A549 (cell line): Measurements from ENCODE around the gene STOML2. TPM values are rescaled to one million over a fixed set of nuclear protein-coding genes. Genes with fewer than 3 reads are reported as not detected.
A peak's percentile ranks its signal among the peaks of the same experiment; 100 is the strongest.

Experiments
- ATAC-seq, 2 experiments: fragments of 200-7000 bp in 1 of 2; fragments of >200 bp in 1 of 2; cut with Nextera tagmentation in 1 of 2; cut with Tn5 transposase in 1 of 2; 3 replicates each; pipeline versions ENCODE4 v1.8.0 to v1.9.1; 2018 to 2020; ENCODE audit warnings: mild to moderate bottlenecking in 1 of 2, moderate library complexity in 1 of 2
- CTCF ChIA-PET: fragments of 300-600 bp; sonication (Branson Sonifier 250); formaldehyde crosslinking; extraction: SDS; loops from one replicate; lab custom pipeline; 2021; ENCODE audit warnings: antibody characterized with exemption, inconsistent platforms; lab: Yijun Ruan, JAX
- POLR2A ChIA-PET: fragments of 350-600 bp; formaldehyde crosslinking; extraction: SDS; loops from one replicate; lab custom pipeline; 2021; ENCODE audit warnings: antibody characterized with exemption, inconsistent platforms; lab: Yijun Ruan, JAX
- DNase-seq, 2 experiments: peaks; one replicate each; pipeline versions ENCODE4 v3.0.0 to v3.0.0-alpha.2; 2011 to 2016; ENCODE audit warnings: low read depth in 1 of 2, low spot score in 1 of 2
- FAIRE-seq: peaks from 2 replicates; lab custom pipeline; 2011; peaks lifted over from hg19 to GRCh38; lab: Jason Lieb, UNC
- H3K27ac ChIP-seq, 2 experiments: fragments of >200 bp; sonication (Bioruptor Twin); formaldehyde crosslinking; 3 replicates each; pipeline ENCODE4 v1.5.1; 2016 to 2017
- H3K4me1 ChIP-seq: fragments of >200 bp; sonication (Bioruptor Twin); formaldehyde crosslinking; 3 replicates; pipeline ENCODE4 v1.6.1; 2016
- H3K4me2 ChIP-seq: fragments of >200 bp; sonication (Bioruptor Twin); formaldehyde crosslinking; 3 replicates; pipeline ENCODE4 v1.6.1; 2016
- H3K4me3 ChIP-seq: fragments of >200 bp; sonication (Bioruptor Twin); formaldehyde crosslinking; 3 replicates; pipeline ENCODE4 v1.5.1; 2016
- H3K9me3 ChIP-seq: fragments of >200 bp; sonication (Bioruptor Twin); formaldehyde crosslinking; 3 replicates; pipeline ENCODE4 v1.6.1; 2016
- ATOH8 ChIP-seq: fragments of 250-450 bp; sonication (Bioruptor Pico); IDR thresholded peaks from 2 replicates; pipeline ENCODE4 v1.5.0; 2020; ENCODE audit warnings: low read depth, mild to moderate bottlenecking, moderate library complexity
- BCL3 ChIP-seq: fragments of >200 bp; sonication (Bioruptor Twin); formaldehyde crosslinking; IDR thresholded peaks from 3 replicates; pipeline ENCODE4 v1.6.1; 2016
- E2F6 ChIP-seq: IDR thresholded peaks from 2 replicates; pipeline ENCODE4 v1.6.1; 2012; ENCODE audit warnings: low read depth, borderline replicate concordance
- EP300 ChIP-seq, 2 experiments: fragments of >200 bp; sonication (Bioruptor Twin); formaldehyde crosslinking; IDR thresholded peaks; 2 replicates in 1 of 2; 3 replicates in 1 of 2; pipeline ENCODE4 v1.6.1; 2016 to 2017
- ESRRA ChIP-seq: fragments of 150-350 bp; IDR thresholded peaks from 2 replicates; pipeline ENCODE4 v1.6.1; 2014; ENCODE audit warnings: mild to moderate bottlenecking, low read length, borderline replicate concordance
- FOSB ChIP-seq: fragments of 250-450 bp; sonication (Bioruptor Pico); IDR thresholded peaks from 2 replicates; pipeline ENCODE4 v1.5.0; 2020; ENCODE audit warnings: mild to moderate bottlenecking, moderate library complexity
- HOXA7 ChIP-seq: fragments of 250-450 bp; sonication (Bioruptor Pico); IDR thresholded peaks from 2 replicates; pipeline ENCODE4 v1.5.0; 2020; ENCODE audit warnings: mild to moderate bottlenecking, moderate library complexity
- JUNB ChIP-seq: fragments of >200 bp; sonication (Bioruptor Twin); formaldehyde crosslinking; IDR thresholded peaks from 2 replicates; pipeline ENCODE4 v1.6.1; 2016
- MAFK ChIP-seq: fragments of 450-650 bp; IDR thresholded peaks from 2 replicates; pipeline ENCODE4 v1.6.1; 2014; ENCODE audit not compliant: partially characterized antibody
- NFE2L2 ChIP-seq: fragments of 150-350 bp; conservative IDR thresholded peaks from 2 replicates; pipeline ENCODE4 v1.6.1; 2014; ENCODE audit warnings: low read length
- POLR2AphosphoS2 ChIP-seq: conservative IDR thresholded peaks from 2 replicates; pipeline ENCODE4 v1.6.1; 2012; ENCODE audit warnings: low read length, improper control_type of control experiment, inconsistent platforms
- RARB ChIP-seq: fragments of 250-450 bp; sonication (Bioruptor Pico); IDR thresholded peaks from 2 replicates; pipeline ENCODE4 v1.8.0; 2021; ENCODE audit warnings: mild to moderate bottlenecking, moderate library complexity
- SMC3 ChIP-seq: fragments of >200 bp; sonication (Bioruptor Twin); formaldehyde crosslinking; IDR thresholded peaks from 3 replicates; pipeline ENCODE4 v1.6.1; 2018; ENCODE audit warnings: inconsistent platforms
- SREBF2 ChIP-seq: fragments of 450-650 bp; IDR thresholded peaks from 2 replicates; pipeline ENCODE4 v1.6.1; 2014; ENCODE audit warnings: mild to moderate bottlenecking, moderate library complexity
- TFCP2L1 ChIP-seq: fragments of 250-450 bp; sonication (Bioruptor Pico); IDR thresholded peaks from 2 replicates; pipeline ENCODE4 v1.5.0; 2021; ENCODE audit warnings: mild to moderate bottlenecking
- TP53 ChIP-seq: fragments of 250-450 bp; sonication (Bioruptor Pico); IDR thresholded peaks from 2 replicates; pipeline ENCODE4 v1.5.0; 2021; ENCODE audit warnings: mild to moderate bottlenecking, moderate library complexity
- USF2 ChIP-seq: fragments of 450-650 bp; IDR thresholded peaks from 2 replicates; pipeline ENCODE4 v1.6.1; 2014; ENCODE audit warnings: antibody characterized with exemption
- ZSCAN20 ChIP-seq: fragments of 250-450 bp; sonication (Bioruptor Pico); IDR thresholded peaks from 2 replicates; pipeline ENCODE4 v1.8.0; 2022; ENCODE audit warnings: mild to moderate bottlenecking, moderate library complexity
- WGBS: methylation state at CpG from one replicate; pipeline ENCODE4 v1.1.6; 2017; ENCODE audit errors: missing lambda C conversion rate; 5-methylcytosine and 5-hydroxymethylcytosine counted together
- polyA plus RNA-seq, 4 experiments: library from polyadenylated mRNA; depleted of rRNA in 3 of 4; stranded (reverse); fragments of >200 nt; fragmentation: RNase III in 1 of 4; extraction: RNeasy Plus Mini Kit Qiagen cat#74134 plus additional on column Dnase treatment in 1 of 4; gene quantifications; 2 replicates in 3 of 4; 3 replicates in 1 of 4; pipeline ENCODE4 v1.2.3, GENCODE V29; 2011 to 2017

STOML2 gene
- polyA plus RNA-seq, 2 of the 4 experiments (the other 2 are of a cell fraction), result 189 to 196 TPM

- FAIRE-seq (no peak), ATAC-seq (0 out of 6 replicates have a peak, but pooled peaks of 1 of the 2 experiments have one; percentile 12), DNase-seq (peak in 1 of 2 experiments; percentile 38)
- no peaks in the 10 kb centered on the region for H3K9me3 ChIP-seq
- peak overlapping the region; percentile 71 to 86 for H3K27ac ChIP-seq
- peak overlapping the region; percentile 48 for H3K4me3 ChIP-seq
- ChIA-PET CTCF (interaction anchor here (0.8 to 15.8 kb wide), 19 partner anchors 9 to 616 kb away, joined by 3 to 129 read pairs (median 4); partner anchors contain the start of genes PIGO, TLN1 and VCP), POLR2A (interaction anchor here (0.8 to 2.2 kb wide), 17 partner anchors 12 to 490 kb away, joined by 3 to 19 read pairs (median 6); partner anchors contain the start of genes FANCG, PIGO, RUSC2 and STOML2)
- TF ChIP-seq USF2, result no peak
- no peak for TF ChIP-seq JUNB
- TF ChIP-seq EP300 (IDR thresholded peaks at IDR 0.05), result no peak
- TF ChIP-seq SREBF2, result no peak
- no peak for TF ChIP-seq TFCP2L1 (CRISPR knock-in tag)
- no peak for TF ChIP-seq HOXA7 (CRISPR knock-in tag)
- TF ChIP-seq FOSB (CRISPR knock-in tag), result no peak
- TF ChIP-seq SMC3, result no peak
- TF ChIP-seq NFE2L2, result no peak
- no peak for TF ChIP-seq E2F6
- TF ChIP-seq BCL3, result no peak
- no peak for TF ChIP-seq ZSCAN20 (CRISPR knock-in tag)
- WGBS, result 36% methylated on average over 8 of the region's 12 CpGs
- peaks cover 40% of the 10 kb centered on the region for H3K4me1 ChIP-seq
- peak overlapping the region; percentile 92 for H3K4me2 ChIP-seq
Observed at GRCh38 chr9:35114840-35115628, 12.1 kb upstream of the STOML2 start.

- 19% methylated on average over 5 of the region's 5 CpGs for WGBS
- H3K4me3 ChIP-seq, result peak overlapping the region; percentile 48
- ATAC-seq (peak; percentile 6 to 47; a peak in 3 of 6 replicates), FAIRE-seq (no peak), DNase-seq (peak in 1 of 2 experiments; percentile 87)
- peak overlapping the region; percentile 71 to 86 for H3K27ac ChIP-seq
- no peaks in the 10 kb centered on the region for H3K9me3 ChIP-seq
- POLR2A ChIA-PET, result interaction anchor here (0.8 to 1.8 kb wide), 6 partner anchors 12 to 490 kb away, joined by 4 to 19 read pairs (median 6); partner anchors contain the start of genes FANCG, RUSC2, STOML2 and UNC13B
- TF ChIP-seq TP53 (CRISPR knock-in tag), result no peak
- no peak for TF ChIP-seq RARB (CRISPR knock-in tag)
- no peak for TF ChIP-seq MAFK
- TF ChIP-seq NFE2L2, result no peak
- TF ChIP-seq POLR2AphosphoS2, result no peak
- no peak for TF ChIP-seq ESRRA
- TF ChIP-seq ATOH8 (CRISPR knock-in tag), result no peak
- H3K4me1 ChIP-seq, result peaks cover 47% of the 10 kb centered on the region
- CTCF ChIA-PET, result interaction anchor here (0.6 to 15.8 kb wide), 12 partner anchors 10 to 533 kb away, joined by 3 to 129 read pairs (median 4); partner anchors contain the start of gene PIGO
- peak overlapping the region; percentile 92 for H3K4me2 ChIP-seq
Observed at GRCh38 chr9:35114113-35114839, 11.3 kb upstream of the STOML2 start.
